Sigmoid colon (tissue), 4 donors: ENCODE data around the gene TMEM51.

Experiments
- CTCF ChIP-seq, 4 experiments: fragments of 450-650 bp in 3 of 4; fragments of 200-600 bp in 1 of 4; IDR thresholded peaks; one replicate each; pipeline ENCODE4 v1.5.1; 2016 to 2019; ENCODE audit warnings: antibody characterized with exemption in 4 of 4, mild to moderate bottlenecking in 3 of 4, moderate library complexity in 2 of 4
- POLR2A ChIP-seq, 2 donors: fragments of 450-650 bp; IDR thresholded peaks; one replicate each; pipeline ENCODE4 v1.6.1; 2016; ENCODE audit warnings: antibody characterized with exemption in 2 of 2, mild to moderate bottlenecking in 2 of 2, moderate library complexity in 2 of 2
- POLR2AphosphoS5 ChIP-seq, 4 donors: sonication (generic); formaldehyde crosslinking; IDR thresholded peaks; one replicate each; pipeline ENCODE4 v1.6.1; 2017; ENCODE audit warnings: antibody characterized with exemption in 4 of 4

GRCh38 chr1:15186073-15186845 lies 32.7 kb downstream of the TMEM51 start:
- no peak for TF ChIP-seq CTCF (IDR thresholded peaks at IDR 0.05)
- no peak for TF ChIP-seq POLR2A (IDR thresholded peaks at IDR 0.05)
- TF ChIP-seq POLR2AphosphoS5 (IDR thresholded peaks at IDR 0.05) = no peak
